Small intestine (tissue), 7 donors: ENCODE measurements around the gene PIKFYVE. TPM values are rescaled to one million over a fixed set of nuclear protein-coding genes. Genes with fewer than 3 reads are reported as not detected.
"Not testable (repeated sequence)": the region's sequence is repeated elsewhere in the genome, so short reads cannot be mapped to it uniquely, and the experiment has no call there.

Source experiments
- DNase-seq, 2 donors: peaks; one replicate each; pipeline versions ENCODE4 v3.0.0 to v3.0.0-alpha.2; 2013
- FAIRE-seq: peaks from 2 replicates; lab custom pipeline; 2012; peaks lifted over from hg19 to GRCh38; lab: Jason Lieb, UNC
- H3K27ac ChIP-seq, 3 donors: one replicate each; pipeline ENCODE4 v1.5.1; 2013; ENCODE audit warnings: low read length in 2 of 3, mild to moderate bottlenecking in 2 of 3, control low read depth in 1 of 3, inconsistent platforms in 1 of 3, low read depth in 1 of 3, moderate library complexity in 1 of 3
- H3K27me3 ChIP-seq, 3 donors: one replicate each; pipeline ENCODE4 v1.6.1; 2013; ENCODE audit warnings: low read length in 3 of 3, inconsistent platforms in 1 of 3; ENCODE audit not compliant: control insufficient read depth in 3 of 3, insufficient read depth in 3 of 3
- H3K36me3 ChIP-seq, 3 donors: one replicate each; pipeline ENCODE4 v1.6.1; 2013; ENCODE audit warnings: low read length in 3 of 3, inconsistent platforms in 1 of 3, low read depth in 1 of 3, mild to moderate bottlenecking in 1 of 3, moderate library complexity in 1 of 3; ENCODE audit not compliant: control insufficient read depth in 3 of 3, insufficient read depth in 2 of 3
- H3K4me1 ChIP-seq, 3 donors: one replicate each; pipeline ENCODE4 v1.6.1; 2013; ENCODE audit warnings: low read length in 2 of 3, inconsistent platforms in 1 of 3, low read depth in 1 of 3, mild to moderate bottlenecking in 1 of 3, moderate library complexity in 1 of 3; ENCODE audit not compliant: control insufficient read depth in 3 of 3, insufficient read depth in 2 of 3
- H3K4me3 ChIP-seq, 3 donors: one replicate each; pipeline ENCODE4 v1.5.1; 2013; ENCODE audit warnings: low read length in 3 of 3, control low read depth in 1 of 3, inconsistent platforms in 1 of 3, low read depth in 1 of 3, mild to moderate bottlenecking in 1 of 3, moderate library complexity in 1 of 3
- H3K9me3 ChIP-seq, 2 donors: one replicate each; pipeline ENCODE4 v1.6.1; 2013; ENCODE audit warnings: low read depth in 1 of 2, low read length in 1 of 2; ENCODE audit not compliant: control insufficient read depth in 2 of 2, insufficient read depth in 1 of 2
- WGBS, 3 donors: extraction: QIAGEN DNeasy Blood & Tissue Kit; methylation state at CpG; one replicate each; pipeline ENCODE4 v1.1.7; 2013; 5-methylcytosine and 5-hydroxymethylcytosine counted together
- polyA plus RNA-seq, 4 donors: library from polyadenylated mRNA; stranded (reverse) in 3 of 4; unstranded in 1 of 4; fragments of 200-250 nt in 3 of 4; fragments of 120-200 nt in 1 of 4; gene quantifications; one replicate each; pipeline versions ENCODE4 v1.2.1 to v1.2.3, GENCODE V29; 2013
- donor health status: healthy with polysubstance abuse.
- donor health status: control.
- donor health status: control.
- donor health status: Bipolar disorder and iron deficiency.
- donor health status: healthy.

PIKFYVE gene
- polyA plus RNA-seq, 4 donors = 5.1 to 17.3 (median 7.1) TPM

- H3K9me3 ChIP-seq = no peaks in the 10 kb centered on the region
- no peaks in the 10 kb centered on the region for H3K36me3 ChIP-seq
- no peaks in the 10 kb centered on the region for H3K4me1 ChIP-seq
- WGBS, 3 donors = 63 to 75% (median 73%) methylated on average over 4 of the region's 4 CpGs
- no peak for FAIRE-seq
- no peak overlapping the region for H3K4me3 ChIP-seq
- DNase-seq = no peak
- no peak overlapping the region for H3K27ac ChIP-seq
- H3K27me3 ChIP-seq = no peaks in the 10 kb centered on the region
These were observed 118.6 kb downstream of the PIKFYVE start for GRCh38 chr2:208384637-208385036.

DNA sequence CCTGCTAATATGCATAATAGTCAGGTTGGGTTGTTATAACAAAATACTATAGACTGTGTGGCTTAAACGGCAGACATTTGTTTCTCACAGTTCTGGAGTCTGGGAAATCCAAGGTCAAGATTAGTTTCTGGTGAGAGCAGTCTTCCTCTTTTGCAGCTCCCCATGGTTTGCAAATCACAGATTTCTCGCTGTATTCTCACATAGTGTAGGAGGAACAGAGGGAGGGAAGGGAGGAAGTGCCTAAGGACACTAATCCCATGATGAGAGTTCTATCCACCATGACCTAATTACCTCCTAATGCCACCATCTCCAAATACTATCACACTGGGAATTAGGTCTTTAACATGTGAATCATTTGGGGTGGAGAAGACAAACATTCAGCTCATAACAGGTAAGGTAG, 120.5 kb downstream of the PIKFYVE start:
- no peak overlapping the region for H3K27ac ChIP-seq
- FAIRE-seq = no peak
- no peak for DNase-seq
- 19 to 36% (median 35%) methylated on average over 2 of the region's 2 CpGs for WGBS, 3 donors
- H3K4me3 ChIP-seq = no peak overlapping the region
- no peaks in the 10 kb centered on the region for H3K27me3 ChIP-seq
- no peaks in the 10 kb centered on the region for H3K36me3 ChIP-seq
- peaks cover 0 to 3% of the 10 kb centered on the region in 2 donors for H3K9me3 ChIP-seq
- no peaks in the 10 kb centered on the region for H3K4me1 ChIP-seq

DNA sequence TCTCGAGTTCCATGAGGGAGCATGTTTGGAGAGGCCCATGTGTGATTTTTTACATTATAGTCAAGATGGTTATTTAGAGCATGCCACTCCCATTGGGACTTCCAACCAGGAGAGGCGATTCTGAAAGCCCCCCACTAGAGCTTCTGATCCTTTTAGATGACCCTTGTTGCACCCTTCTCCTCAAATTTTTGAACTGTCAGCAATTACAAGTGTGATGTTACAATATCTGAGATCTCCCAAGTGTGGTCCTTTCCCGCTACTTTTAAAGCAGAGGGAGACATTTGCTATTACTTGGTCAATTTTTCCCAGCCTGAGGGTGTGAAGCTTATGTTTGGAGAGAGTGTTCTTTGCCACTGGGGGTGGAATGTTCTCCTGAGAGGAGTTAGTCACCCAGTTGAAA, 123.9 kb downstream of the PIKFYVE start:
- FAIRE-seq = no peak
- no peak overlapping the region for H3K4me3 ChIP-seq
- no peak overlapping the region for H3K27ac ChIP-seq
- WGBS, 3 donors = 69 to 81% (median 76%) methylated on average over 3 of the region's 3 CpGs
- no peaks in the 10 kb centered on the region for H3K4me1 ChIP-seq
- H3K27me3 ChIP-seq = no peaks in the 10 kb centered on the region
- no peak for DNase-seq
- no peaks in the 10 kb centered on the region for H3K36me3 ChIP-seq
- peaks cover 0 to 32% of the 10 kb centered on the region in 2 donors for H3K9me3 ChIP-seq

- no peaks in the 10 kb centered on the region for H3K27me3 ChIP-seq
- FAIRE-seq (no peak), DNase-seq (no peak)
- H3K27ac ChIP-seq = no peak overlapping the region
- H3K4me3 ChIP-seq = no peak overlapping the region
- peaks cover 0 to 42% of the 10 kb centered on the region in 2 donors for H3K9me3 ChIP-seq
- H3K4me1 ChIP-seq = no peaks in the 10 kb centered on the region
- no peaks in the 10 kb centered on the region for H3K36me3 ChIP-seq
- WGBS, 3 donors = 64 to 79% (median 74%) methylated on average over 3 of the region's 3 CpGs
These were observed 126.2 kb downstream of the PIKFYVE start for GRCh38 chr2:208392300-208392699.

- H3K27ac ChIP-seq, H3K4me1 ChIP-seq, FAIRE-seq, H3K36me3 ChIP-seq, DNase-seq, H3K4me3 ChIP-seq, H3K27me3 ChIP-seq: not testable (repeated sequence)
- peaks cover 0 to 36% of the 10 kb centered on the region in 2 donors for H3K9me3 ChIP-seq
- 92 to 95% (median 94%) methylated on average over 4 of the region's 4 CpGs for WGBS, 3 donors
These were observed 130.7 kb downstream of the PIKFYVE start for GRCh38 chr2:208396796-208397195.

- peaks cover 0 to 17% of the 10 kb centered on the region in 2 donors for H3K9me3 ChIP-seq
These were observed 133.1 kb downstream of the PIKFYVE start for GRCh38 chr2:208399201-208399600.

DNA sequence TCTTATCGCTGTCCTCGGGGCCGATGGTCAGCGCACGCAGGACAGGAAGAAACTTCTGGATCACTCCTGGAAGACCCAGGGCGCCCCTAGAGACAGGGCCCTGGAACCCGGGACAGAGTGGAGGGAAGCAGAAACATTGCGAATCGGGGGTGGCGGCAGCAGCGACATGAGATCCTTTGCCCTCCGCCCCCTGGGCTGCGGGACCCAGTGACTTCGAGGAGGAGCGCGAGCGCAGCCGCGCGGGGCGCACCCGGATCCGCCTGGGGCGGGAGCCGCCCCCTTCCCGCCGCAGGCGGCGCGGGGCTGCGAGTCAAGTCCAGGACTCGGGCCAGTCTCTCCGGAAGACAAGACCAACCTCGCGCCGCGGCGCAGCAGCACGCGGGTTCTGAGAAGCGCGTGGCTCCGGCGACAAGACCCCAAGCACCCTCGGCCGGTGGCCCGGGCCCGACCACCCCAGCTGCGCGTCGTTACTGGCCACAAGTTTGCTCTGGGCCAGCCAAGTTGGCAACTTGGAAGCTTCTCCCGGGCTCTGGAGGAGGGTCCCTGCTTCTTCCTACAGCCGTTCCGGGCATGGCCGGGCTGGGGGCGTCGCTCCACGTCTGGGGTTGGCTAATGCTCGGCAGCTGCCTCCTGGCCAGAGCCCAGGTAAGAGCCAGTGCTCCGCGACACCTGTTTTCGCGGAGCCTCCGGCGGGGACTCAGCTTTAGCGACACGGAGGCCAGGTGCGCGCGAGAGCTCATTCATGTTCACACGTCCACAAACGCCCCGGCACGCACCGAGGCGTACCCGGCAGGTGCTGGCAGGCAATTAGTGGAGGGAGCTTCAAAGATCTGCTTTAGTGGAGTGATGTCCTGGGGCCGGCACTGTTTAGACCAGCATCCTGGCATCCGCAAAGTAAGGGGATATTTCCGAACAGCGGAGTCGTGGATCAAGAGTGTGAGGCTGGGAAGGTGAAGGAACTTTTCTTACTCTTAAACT, 140.7 kb downstream of the PIKFYVE start, which contains the start of gene PTH2R:
PTH2R (plus strand) TSS at position 319 of the 978 bp plus-strand sequence; CDS start at position 571, 252 bp downstream.
- Histone ChIP-seq H3K9me3 (peaks cover 0 to 3% of the 10 kb centered on the region in 2 donors), H3K27ac (no peak within 1 kb of the TSS), H3K4me1 (peaks cover 0 to 8% (median 0%) of the 10 kb centered on the region in 3 donors), H3K36me3 (no peaks in the 10 kb centered on the region), H3K4me3 (peak within 1 kb of the TSS in 1 of 3 donors; percentile 10), H3K27me3 (peaks cover 5 to 42% (median 17%) of the 10 kb centered on the region in 3 donors)
- FAIRE-seq = no peak
- WGBS, 3 donors = 5 to 10% (median 9%) methylated on average over 72 to 82 of the region's 82 CpGs
- peak in 1 of 2 donors; percentile 21 for DNase-seq

More at GRCh38 chr2:208399201-208399600, 133.1 kb downstream of the PIKFYVE start:
- DNase-seq = no peak
- H3K36me3 ChIP-seq = no peaks in the 10 kb centered on the region
- no peak for FAIRE-seq
- H3K4me1 ChIP-seq = no peaks in the 10 kb centered on the region
- peaks cover 0 to 8% (median 0%) of the 10 kb centered on the region in 3 donors for H3K27me3 ChIP-seq
- no peak overlapping the region for H3K27ac ChIP-seq
- WGBS, 3 donors = 25 to 57% (median 33%) methylated on average over 1 of the region's 1 CpG
- H3K4me3 ChIP-seq = no peak overlapping the region

GRCh38 chr2:208407667-208408066, 141.6 kb downstream of the PIKFYVE start:
- Histone ChIP-seq H3K4me3 (no peak overlapping the region), H3K36me3 (no peaks in the 10 kb centered on the region), H3K27me3 (peaks cover 5 to 42% (median 17%) of the 10 kb centered on the region in 3 donors), H3K9me3 (peaks cover 0 to 3% of the 10 kb centered on the region in 2 donors), H3K4me1 (peaks cover 0 to 8% (median 0%) of the 10 kb centered on the region in 3 donors), H3K27ac (no peak overlapping the region)
- WGBS, 3 donors = 15 to 23% (median 18%) methylated on average over 9 of the region's 9 CpGs
- FAIRE-seq (no peak), DNase-seq (peak; percentile 11 to 12)
